ENCODE data around the gene ZNF511. TPM values are rescaled to one million over a fixed set of nuclear protein-coding genes. Genes with fewer than 3 reads are reported as not detected.
A peak's percentile ranks its signal among the peaks of the same experiment; 100 is the strongest.
"Not testable (repeated sequence)": the region's sequence is repeated elsewhere in the genome, so short reads cannot be mapped to it uniquely, and the experiment has no call there.

The ZNF511 gene
- total RNA-seq, 1 donor from 2014 or later, result 24.7 TPM

DNA sequence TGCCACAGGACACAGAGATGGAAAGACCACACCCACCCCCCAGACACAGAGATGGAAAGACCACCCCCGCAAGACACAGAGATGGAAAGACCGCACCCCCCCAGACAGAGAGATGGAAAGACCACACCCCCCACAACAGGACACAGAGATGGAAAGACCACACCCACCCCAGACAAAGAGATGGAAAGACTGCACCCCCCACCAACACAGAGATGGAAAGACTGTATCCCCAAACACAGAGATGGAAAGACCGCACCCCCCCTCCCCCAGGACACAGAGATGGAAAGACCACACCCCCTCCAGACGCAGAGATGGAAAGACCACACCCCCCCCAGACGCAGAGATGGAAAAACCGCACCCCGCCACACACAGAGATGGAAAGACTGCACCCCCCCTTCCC is 8.0 kb downstream of the ZNF511 start:
- no peak for DNase-seq

DNA sequence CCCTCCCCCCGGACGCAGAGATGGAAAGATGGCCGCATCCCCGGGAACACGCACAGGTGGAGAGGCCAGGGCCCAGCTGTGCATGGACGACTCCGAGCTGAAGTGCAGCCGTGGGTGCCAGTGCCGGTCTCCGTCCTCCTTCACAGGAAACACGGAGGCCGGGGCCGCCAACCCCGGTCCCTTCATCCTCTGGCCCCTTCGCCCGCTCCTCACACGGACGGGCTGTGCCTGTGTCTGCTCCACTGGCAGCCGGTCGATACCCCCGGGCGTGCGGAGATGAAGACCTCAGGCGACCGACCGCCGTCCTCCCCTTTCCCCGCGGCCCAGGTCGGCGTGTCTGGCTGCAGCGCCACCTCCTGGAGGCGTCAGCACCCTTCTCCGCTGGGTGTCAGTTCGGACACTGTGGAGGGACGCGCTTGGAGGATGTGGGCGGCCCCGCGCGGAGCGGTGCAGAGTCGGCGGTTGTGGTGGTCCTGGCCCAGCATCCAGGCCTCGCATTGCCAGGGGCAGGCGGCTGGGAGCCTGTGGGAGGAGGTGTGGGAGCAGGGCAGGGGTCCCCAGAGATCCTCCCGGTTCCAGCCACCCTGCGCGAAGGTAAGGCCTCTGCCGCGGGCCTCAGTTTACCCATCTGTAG is 9.9 kb downstream of the ZNF511 start:
- peak; percentile 74 for DNase-seq

DNA sequence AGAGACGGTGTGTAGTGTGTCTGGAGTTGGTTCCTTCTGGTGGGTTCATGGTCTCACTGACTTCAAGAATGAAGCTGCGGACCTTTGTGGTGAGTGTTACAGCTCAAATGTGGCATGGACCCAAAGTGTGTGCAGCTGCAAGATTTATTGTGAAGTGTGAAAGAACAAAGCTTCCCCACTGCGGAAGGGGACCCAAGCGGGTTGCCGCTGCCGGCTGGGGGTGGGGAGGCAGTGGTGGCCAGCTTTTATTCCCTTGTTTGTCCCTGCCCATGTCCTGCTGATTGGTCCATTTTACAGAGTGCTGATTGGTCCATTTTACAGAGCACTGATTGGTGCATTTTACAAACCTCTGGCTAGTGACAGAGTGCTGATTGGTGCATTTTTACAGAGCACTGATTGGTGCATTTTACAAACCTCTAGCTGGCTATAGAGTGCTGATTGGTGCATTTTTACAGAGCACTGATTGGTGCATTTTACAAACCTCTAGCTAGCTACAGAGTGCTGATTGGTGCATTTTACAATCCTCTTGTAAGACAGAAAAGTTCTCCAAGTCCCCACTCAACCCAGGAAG is 12.2 kb downstream of the ZNF511 start:
- not testable (repeated sequence) for DNase-seq

DNA sequence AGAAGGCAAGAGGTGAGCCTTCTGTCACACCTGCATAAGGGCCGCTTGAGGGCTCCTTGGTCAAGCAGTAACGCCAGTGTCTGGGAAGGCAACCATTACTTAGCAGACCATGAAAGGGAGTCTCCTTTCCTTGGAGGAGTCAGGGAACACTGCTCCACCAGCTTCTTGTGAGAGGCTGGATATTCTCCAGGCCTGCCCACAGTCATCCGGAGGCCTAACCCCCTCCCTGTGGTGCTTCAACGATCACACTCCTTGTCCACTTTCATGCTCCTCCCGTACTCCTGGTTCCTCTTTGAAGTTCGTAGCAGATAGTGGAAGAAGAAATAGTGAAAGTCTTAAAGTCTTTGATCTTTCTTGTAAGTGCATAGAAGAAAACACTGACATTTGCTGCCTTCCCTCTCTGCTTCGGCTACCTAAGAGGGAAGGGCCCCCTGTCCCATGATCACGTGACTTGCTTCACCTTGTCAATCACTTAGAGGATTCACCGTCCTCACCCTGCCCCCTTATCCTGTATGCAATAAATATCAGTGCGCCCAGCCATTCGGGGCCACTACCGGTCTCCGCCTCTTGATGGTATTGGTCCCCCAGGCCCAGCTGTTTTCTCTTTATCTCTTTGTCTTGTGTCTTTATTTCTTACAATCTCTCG is 13.5 kb downstream of the ZNF511 start:
- DNase-seq, result not testable (repeated sequence)

DNA sequence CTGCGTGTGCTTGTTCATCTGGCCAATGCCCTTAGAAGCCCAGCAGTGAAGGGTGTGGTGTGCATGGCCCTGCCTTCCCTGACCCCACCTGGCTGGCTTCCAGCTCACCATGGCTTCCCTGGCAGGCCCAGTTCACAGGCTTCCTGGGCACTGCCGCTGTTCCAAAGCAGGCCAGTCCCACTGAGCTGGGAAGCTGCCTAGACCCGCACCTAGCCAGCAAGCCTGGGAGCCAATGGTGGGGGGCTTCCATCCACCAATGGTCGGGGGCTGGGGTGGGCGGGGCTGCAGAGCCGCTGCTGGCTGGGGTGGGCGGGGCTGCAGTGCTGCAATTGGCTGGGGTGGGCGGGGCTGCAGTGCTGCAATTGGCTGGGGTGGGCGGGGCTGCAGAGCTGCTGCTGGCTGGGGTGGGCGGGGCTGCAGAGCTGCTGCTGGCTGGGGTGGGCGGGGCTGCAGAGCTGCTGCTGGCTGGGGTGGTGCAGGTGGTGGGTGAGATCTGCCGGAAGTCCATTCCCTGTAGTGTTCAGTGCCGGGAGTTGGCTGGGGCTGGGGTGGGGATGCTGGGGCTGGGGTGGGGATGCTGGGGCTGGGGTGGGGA is 15.6 kb downstream of the ZNF511 start:
- DNase-seq, result peak; percentile 54

DNA sequence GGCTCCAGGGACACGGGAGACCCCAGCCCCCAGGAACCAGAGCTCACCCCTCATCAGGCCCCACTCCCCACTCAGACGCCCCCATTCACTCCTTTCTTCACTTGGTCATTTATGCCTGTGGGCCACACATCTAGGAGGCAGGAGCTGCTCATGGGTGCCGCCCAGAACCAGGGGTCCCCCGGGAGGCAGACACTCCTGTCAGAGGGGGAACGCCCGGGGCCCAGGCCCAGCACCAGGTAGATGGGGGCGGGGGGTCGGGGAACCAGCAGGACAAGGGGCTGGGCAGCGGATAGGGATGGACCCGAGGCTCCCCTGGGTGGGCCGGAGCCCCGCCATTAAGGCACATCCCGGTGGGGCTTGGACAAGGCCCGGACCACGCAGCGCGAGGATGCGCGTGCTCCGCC is 16.1 kb downstream of the ZNF511 start:
- no peak for DNase-seq

DNA sequence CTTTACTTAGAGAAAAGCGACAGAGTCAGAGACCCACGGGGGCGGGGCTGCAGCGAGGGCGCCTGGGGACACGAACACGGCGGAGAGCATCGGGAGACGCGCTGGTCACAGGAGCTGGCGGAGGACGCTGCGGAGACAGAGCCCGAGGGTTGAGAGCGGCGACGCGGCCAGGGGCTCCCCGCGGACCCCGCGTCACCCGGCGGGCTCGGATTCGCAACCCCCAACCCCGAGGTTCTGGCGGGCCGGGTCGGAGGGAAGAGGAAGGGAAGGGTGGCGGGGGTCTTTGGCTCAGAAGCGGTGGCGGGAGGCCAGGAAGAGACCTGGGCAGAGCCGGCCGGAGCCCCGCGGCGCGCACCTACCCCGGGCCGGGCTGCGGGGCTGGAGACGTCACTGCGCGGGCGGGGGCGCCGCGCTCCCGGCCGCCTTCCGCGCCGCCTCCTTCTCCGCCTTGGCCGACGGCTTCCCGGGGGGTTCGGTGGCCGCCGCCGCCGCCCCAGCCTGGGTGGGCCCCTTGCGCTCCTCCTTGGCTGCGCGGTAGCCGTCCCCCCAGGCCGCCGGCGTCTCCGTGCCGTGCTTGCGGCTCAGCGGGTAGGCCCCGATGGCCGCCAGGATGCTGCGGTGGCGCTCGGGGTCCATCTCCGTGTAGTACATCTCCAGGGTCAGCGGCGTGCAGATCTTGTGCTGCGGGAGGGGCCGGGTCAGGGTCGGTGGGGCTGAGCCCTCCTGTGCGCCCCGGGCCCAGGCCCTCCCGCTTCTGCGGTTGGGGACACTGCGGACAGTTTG is 16.9 kb downstream of the ZNF511 start:
- DNase-seq, result no peak

DNA sequence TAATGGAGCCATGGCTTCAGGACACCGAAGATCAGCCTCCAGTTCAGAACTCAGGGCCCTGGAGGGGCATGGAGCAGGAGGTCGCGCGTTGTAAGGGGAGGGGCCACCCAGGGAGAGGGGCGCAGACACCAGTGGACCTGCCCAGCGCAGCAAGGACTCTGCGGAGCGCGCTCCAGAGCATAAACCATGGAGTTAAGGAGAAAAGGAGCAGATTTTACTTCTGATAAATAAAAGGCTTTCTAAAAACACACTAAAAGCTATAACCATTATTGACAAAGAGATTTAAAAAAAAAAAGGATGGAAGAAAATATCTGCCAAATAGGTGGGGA is 17.5 kb downstream of the ZNF511 start:
- DNase-seq, result no peak

DNA sequence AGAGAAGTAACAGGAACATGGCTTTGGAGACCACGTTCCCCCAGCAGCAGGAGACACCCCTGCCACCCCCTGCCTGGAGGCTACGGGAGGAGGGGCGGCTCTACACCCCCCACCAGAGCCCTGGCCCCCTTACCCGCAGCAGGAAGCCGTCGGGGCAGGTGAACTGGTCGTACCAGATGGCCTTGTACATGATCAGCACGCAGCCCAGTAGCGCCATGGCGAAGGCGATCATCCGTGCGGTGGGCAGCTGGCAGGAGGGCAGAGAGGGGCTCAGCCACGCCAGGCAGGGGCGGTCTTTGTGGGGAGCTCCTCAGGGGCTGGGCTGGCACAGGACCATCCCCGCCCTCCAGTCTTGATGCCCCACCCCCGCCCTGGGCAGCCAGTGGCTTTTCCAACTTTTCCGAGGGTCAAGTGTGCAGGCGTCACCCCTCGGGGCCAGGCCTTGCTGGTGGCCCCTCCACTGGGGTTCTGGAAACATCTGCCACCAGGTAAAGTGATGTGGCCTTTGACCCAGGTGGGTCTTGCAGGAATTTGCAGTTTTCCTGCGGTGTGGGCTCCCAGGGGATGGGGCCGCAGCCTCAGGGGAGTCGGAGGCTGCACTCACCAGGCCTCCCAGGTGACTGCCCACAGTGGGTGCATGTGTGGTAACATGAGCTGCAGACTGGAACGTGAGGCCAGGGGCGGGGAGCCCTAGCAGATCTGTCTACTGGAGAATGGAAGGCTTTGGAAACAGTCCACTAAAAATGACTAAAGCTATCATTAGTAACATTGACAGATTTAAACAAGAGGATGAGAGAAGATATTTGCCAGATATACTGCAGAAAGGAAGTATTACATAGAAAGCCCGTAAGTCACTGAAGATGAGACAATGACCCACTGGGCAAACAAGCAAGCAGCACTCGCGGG is 18.3 kb downstream of the ZNF511 start:
- DNase-seq, result no peak

DNA sequence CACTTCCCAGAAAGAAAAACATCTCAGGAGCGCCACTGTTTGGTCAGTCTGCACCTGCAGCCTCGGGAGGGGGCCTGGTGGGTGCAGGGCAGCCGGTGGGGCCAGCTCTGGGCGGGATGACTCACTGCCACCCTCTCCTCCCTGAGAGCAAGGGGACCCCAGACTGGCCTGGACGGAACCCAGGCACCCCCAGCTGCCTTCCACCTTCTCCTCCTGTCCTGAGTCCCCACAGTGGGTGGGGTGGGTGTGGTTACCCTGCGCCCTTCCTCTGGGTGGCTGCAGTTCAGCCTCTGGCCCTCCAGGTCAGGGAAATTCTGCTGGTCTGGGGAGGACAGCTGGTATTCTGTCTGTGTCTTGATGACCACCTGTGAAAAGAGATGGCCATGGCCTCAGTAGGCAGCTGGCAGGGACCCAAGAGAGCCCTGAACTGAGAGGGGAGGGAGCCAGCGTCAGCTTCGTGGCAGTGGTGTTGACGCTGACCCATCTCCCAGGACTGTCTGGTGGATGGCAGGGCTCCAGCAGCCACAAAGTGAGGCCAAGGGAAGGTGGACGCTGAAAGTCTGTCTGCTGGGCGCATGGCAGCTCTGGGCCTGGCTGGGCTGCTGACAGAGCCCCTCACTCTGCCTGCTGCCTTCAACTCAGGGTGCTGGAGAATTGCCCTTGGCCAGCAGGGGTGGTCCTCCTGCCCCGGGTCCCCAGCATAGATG is 19.1 kb downstream of the ZNF511 start:
- DNase-seq, result no peak

DNA sequence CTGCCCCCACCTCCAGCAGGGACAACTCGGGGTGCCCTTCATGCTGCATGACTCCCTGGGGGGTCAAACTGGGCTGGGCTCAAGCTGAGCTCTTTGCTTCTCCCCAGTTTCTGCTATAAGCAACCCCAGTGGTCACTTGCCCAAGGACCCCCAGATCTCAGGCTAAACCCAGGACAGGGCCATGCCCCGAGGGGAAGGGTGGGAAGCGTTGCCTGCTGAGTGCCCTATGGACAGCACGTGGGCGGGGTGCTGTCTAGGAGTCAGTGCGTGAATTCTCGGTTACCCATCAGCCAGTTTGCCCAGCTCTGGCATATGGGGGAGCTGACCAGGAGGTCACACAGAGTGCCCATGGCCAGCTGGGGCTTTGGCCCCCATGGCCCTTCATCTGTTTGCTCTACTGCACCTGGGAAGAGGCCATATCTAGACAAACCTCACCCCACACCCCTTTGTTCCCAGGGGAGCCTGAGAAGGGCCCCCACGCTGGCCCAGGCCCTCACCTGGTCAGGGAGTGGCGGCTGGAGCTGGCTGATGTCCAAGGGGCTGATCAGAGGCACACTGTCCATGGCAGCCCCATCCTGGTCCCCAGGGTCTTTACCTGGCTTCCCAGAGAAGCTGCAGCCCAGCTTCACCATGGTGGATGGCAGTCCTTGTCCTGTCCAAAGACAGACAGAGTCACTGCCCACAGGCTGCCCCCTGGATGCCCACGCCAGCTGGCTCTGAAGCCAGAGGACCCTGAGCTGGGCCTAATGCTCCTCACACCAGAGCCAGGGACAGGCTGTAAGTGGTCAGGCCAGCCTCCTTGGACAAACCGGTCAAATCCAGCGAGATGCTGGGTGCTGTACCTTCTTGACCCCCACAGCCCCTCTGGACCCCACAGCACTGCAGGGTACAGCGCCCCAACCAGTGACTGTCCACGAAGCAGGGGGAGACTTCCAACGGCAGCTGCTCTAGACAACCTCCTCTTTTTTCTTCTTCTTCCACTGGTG is 19.9 kb downstream of the ZNF511 start:
- DNase-seq, result no peak

DNA sequence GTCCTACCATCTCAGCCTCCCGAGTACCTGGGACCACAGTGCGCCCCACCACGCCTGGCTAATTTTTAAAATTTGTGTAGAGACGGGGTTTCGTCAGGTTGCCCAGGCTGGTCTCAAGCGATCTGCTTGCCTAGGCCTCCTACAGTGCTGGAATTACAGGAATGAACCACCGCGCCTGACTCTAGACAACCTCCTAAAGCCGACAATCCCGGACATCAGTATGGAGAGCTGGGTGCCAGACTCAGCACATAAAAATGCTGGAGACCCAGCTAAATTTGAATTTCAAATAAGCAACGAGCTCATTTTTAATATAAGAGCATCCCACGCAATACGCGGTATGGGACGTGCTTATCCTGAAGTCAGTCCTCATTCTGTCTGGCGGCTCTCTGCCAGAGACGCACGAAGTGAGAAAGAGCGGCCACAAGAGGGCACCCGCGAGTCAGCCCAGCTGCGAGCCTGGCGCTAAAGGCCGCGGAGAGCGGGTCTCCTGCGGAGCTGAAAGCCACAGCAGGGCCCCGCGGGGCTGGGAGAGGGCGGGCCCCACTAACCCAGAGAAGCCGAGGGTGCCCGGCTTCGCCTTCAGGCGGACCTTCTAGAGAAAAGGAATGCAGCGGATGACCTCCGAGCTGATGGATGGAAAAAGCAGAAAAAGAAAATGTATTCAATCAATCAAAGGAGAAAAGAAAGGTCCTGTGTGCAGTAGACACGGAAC is 20.9 kb downstream of the ZNF511 start:
- peak; percentile 89 for DNase-seq

DNA sequence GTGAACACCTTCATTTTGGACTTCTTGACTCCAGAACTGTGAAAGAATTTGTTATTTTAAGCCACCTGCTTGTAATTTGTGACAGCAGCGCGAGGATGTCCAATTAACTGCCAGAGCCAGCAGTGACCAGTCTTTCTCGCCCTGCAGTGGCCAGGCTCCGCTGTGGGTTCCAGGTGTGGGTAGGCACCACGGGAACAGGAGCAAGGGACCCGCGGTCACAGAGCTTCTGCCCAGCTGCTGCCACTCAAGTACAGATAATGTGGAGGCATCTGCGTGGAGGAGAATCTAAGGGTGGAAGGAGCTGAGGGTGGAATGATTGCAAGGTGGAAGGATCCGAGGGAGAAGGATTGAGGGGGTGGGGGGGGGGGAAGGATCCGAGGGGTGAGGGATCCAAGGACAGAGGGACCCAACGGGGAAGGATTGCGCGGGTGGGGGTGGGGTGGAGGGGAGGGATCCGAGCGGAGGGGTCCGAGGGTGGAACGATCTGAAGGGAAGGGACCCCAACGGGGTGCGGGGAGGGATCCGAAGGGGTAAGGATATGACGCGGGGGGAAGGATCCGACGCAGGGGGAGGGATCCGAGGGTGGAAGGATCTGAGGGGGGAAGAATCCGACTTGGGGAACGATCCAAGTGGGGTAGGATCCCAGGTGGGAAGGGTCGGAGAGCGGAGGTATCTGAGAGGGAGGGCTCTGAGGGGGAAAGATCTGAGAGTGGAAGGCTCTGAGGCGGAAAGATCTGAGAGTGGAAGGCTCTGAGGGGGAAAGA is 24.4 kb downstream of the ZNF511 start:
- DNase-seq, result no peak

DNA sequence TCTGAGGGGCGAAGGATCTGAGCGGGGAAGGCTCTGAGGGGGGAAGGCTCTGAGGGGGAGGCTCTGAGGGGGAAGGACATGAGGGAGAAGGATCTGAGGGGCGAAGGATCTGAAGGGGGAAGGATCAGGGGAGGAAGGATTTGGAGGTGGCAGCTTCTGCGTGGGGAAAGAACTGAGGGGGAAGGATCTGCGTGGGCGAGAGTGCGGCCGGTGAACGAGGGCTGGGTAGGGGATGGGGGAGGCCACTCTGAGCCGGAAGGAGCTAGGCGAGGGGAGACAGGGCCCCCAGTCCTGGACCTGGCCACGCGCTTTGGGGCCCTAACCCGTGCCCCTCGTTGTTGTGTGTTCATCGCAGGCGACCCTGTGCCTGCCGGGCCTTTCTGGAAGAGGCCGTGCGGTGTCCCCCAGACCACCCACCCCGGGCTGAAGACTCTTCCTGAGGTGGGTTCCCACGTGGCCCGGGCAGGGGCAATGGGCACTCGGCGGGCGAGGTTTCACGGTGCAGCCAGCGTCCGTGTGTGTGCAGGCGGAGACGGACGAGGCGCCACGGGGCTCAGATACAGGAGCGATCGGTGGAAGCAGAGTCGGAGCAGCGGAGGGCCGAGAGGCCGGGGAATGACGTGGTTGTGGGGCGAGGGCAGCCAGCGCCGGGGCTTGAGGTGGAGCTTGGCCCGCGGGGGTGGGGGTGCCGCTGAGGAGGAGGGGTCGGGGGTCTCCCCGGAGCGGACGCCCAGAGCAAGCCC is 26.0 kb downstream of the ZNF511 start:
- no peak for DNase-seq

DNA sequence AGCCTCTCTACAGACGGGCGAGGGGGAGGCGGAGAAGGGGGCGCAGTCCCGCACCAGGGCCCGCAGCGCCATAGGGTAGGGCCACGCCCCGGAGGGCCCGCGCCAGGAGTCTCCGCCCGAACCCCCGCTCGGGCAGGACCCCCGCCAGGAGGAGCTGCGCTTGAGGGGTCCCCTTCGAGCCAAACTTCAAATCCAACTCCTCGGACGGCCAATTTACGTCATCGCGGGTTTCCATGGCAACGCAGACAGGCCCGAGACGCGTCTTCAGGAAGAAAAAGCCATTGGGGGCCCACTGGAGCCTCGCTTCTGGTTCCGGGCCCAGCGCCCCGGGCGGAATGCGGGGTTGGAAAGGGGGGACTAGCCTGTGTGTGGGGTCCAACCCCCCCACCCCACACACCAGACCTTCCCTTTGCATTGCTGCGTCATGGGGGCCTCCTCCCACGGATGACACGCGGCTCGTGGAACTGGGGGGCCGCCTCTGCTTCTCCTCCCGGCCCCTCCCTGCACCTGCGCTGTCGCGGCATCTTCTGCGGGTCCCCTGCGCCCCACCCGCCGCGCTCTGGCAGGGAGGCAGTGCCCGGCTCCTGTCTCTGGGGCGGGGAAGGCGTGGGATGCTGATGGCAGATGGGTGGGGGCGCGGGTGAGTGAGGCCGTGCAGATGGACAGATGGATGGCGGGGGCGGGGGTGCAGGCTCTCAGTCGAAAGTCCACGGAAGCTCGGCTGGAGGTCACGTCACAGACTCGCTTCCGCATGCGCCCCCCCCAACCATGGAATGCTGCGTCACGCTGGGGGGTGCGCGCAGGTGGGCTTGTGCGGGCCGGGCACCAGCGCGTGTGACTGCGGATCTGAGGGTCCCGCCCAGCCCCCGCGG is 26.8 kb downstream of the ZNF511 start:
- peak; percentile 49 for DNase-seq

DNA sequence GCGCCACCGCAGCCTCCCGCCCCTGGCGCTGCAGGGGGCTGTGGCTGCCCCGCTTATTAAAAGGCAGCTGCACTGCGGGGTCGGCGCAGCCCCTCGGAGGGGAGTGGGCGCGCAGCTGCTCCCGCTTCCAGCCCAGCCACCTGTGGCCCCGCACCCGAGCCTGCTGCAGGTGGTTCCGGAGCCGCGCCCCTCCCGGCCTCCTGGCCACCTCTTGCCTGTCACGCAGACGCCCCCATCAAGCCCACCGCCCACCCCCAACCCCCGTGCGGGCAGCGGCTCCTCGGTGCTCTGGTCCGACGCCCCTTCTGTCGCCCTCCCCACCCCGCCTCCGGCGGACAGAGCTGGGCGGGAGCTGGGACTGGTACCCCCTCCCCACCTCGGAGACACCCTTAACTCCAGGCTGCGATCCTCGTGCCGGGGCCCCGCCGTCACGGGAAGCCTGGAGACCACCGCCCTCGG is 27.4 kb downstream of the ZNF511 start:
- DNase-seq, result no peak
